Coronary artery (tissue), 2 donors: Measurements from ENCODE around the gene SLC22A17.
A peak's percentile ranks its signal among the peaks of the same experiment; 100 is the strongest.

ENCODE experiments used
- DNase-seq: peaks from one replicate; pipeline ENCODE4 v3.0.0-alpha.2; 2017; ENCODE audit warnings: low spot score
- H3K27ac ChIP-seq, 2 donors: fragments of 200-600 bp; sonication (generic); one replicate each; pipeline ENCODE4 v1.5.1; 2016 to 2019
- H3K4me3 ChIP-seq: fragments of 200-600 bp; sonication (generic); 2 replicates; pipeline ENCODE4 v1.5.1; 2016; ENCODE audit warnings: mild to moderate bottlenecking, moderate library complexity
- TF ChIP-seq, protein P1 (sequence below): fragments of 200-600 bp; sonication (generic); IDR thresholded peaks from one replicate; pipeline ENCODE4 v1.5.1; 2019; ENCODE audit warnings: antibody characterized with exemption

The SLC22A17 gene

DNA sequence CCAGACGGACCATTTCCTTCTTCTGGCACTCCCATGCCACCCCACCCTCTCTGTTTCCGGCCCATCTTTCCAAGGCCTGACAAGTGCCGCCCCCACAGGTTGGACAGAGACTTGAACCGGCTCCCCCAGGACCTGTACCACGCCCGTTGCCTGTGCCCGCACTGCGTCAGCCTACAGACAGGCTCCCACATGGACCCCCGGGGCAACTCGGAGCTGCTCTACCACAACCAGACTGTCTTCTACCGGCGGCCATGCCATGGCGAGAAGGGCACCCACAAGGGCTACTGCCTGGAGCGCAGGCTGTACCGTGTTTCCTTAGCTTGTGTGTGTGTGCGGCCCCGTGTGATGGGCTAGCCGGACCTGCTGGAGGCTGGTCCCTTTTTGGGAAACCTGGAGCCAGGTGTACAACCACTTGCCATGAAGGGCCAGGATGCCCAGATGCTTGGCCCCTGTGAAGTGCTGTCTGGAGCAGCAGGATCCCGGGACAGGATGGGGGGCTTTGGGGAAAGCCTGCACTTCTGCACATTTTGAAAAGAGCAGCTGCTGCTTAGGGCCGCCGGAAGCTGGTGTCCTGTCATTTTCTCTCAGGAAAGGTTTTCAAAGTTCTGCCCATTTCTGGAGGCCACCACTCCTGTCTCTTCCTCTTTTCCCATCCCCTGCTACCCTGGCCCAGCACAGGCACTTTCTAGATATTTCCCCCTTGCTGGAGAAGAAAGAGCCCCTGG is 23.0 kb upstream of the SLC22A17 start:
- DNase-seq = no peak
- no peak overlapping the region for H3K4me3 ChIP-seq
- TF ChIP-seq, protein P1, sequence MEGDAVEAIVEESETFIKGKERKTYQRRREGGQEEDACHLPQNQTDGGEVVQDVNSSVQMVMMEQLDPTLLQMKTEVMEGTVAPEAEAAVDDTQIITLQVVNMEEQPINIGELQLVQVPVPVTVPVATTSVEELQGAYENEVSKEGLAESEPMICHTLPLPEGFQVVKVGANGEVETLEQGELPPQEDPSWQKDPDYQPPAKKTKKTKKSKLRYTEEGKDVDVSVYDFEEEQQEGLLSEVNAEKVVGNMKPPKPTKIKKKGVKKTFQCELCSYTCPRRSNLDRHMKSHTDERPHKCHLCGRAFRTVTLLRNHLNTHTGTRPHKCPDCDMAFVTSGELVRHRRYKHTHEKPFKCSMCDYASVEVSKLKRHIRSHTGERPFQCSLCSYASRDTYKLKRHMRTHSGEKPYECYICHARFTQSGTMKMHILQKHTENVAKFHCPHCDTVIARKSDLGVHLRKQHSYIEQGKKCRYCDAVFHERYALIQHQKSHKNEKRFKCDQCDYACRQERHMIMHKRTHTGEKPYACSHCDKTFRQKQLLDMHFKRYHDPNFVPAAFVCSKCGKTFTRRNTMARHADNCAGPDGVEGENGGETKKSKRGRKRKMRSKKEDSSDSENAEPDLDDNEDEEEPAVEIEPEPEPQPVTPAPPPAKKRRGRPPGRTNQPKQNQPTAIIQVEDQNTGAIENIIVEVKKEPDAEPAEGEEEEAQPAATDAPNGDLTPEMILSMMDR = no peak
- H3K27ac ChIP-seq = no peak overlapping the region

DNA sequence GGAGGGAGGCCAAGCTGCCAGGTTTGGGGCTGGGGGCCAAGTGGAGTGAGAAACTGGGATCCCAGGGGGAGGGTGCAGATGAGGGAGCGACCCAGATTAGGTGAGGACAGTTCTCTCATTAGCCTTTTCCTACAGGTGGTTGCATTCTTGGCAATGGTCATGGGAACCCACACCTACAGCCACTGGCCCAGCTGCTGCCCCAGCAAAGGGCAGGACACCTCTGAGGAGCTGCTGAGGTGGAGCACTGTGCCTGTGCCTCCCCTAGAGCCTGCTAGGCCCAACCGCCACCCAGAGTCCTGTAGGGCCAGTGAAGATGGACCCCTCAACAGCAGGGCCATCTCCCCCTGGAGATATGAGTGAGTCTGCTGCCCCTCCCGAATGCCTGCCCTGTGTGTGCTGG is 20.4 kb upstream of the SLC22A17 start:
- H3K4me3 ChIP-seq = no peak overlapping the region
- no peak for DNase-seq
- H3K27ac ChIP-seq = no peak overlapping the region
- TF ChIP-seq, protein P1 = no peak

DNA sequence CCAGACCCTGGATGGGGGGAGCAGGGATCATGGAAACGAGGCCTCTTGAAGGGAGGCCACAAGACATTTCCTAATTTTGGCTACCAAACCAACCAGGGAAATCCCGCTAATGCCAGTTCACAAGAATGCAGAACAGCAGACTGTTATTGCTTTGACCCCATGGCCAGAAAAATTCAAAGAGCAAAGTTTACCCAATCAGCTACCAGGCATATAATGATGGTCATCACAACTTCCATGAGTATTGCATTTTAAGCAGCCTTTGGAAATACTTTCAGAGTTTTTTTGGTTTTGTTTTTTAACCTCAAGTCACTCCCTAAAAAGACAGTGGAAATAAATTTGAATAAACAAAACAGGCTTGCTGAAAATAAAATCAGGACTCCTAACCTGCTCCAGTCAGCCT is 19.8 kb upstream of the SLC22A17 start, which contains the start of gene IL25:
TSS of gene IL25 (plus strand) at position 301 of the 400 bp plus-strand sequence.
- no peak within 1 kb of the TSS for H3K27ac ChIP-seq
- no peak for DNase-seq
- no peak within 1 kb of the TSS for H3K4me3 ChIP-seq
- TF ChIP-seq, protein P1 = no peak

DNA sequence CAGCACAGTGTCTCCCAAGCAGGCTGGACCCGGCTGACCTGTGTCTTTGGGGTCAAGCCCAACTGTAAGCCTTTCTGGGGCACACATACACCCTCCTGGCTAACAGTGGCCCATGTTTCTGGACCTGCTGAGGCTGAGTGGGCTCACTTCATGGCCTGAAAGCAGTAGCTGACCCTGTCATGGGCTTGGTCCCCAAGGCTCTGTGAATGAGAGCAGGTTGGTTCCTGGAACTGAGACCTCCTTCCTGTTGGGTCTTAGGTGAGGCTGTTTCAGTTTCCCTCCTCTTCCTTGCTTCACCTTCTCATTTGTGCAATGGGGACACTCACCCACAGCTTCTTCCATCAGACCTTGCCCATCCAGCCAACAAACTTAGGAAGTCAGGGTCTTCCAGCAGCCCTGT is 19.2 kb upstream of the SLC22A17 start:
- H3K4me3 ChIP-seq = no peak overlapping the region
- H3K27ac ChIP-seq = no peak overlapping the region
- DNase-seq = no peak
- TF ChIP-seq, protein P1 = no peak

DNA sequence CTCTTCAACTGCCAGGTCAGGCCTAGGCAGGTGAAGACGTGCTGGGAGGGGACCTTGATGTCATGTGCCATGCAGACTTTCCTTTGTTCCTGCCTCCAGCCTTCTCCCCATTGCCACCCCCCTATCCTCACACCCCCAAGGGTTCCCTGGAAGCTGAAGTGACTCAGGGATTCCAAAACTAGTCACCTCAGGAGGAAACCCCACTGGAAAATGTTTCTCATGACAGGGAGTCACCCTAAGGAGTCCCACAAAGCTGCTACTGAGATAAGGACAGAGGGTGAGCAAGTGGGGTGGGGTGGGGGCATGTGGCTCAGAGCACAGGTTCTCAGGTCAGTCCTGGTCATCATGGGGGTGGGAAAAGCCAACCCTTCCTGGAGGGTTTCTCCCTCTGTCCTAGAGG is 17.5 kb upstream of the SLC22A17 start:
- no peak for DNase-seq
- TF ChIP-seq, protein P1 = no peak
- no peak overlapping the region for H3K27ac ChIP-seq
- H3K4me3 ChIP-seq = no peak overlapping the region

DNA sequence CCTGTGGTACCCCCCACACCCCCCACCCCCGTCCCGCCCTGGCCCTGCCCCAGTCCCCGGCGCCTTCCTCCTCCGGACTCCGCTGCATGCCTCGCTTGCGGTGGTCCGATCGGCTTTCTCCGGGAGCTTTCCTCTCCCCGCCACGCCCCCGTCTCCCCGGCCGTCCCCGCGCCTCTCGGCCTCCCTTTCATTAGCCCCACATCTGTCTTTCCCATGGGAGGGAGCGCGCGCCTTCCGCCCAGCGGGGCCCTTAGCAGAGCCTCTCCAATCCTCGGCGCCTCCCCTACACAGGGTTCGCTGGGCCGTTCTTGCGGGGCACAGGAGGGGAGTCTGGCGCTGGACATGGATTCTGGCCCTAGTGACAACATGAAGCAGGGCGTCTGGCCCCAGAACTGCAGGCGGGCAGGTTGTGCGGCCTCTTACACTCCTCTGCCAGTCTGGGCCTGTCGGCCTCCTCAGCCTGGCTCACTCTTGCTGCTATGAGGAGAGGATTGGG is 13.8 kb upstream of the SLC22A17 start:
- Histone ChIP-seq H3K27ac (peak overlapping the region; percentile 90 to 99), H3K4me3 (peak overlapping the region; percentile 85)
- DNase-seq = peak; percentile 87
- TF ChIP-seq, protein P1 = no peak
